Hepatocyte (in vitro differentiated cells): ENCODE data around the gene MEG3.

Experiments used
- EZH2 ChIP-seq: fragments of 200-600 bp; sonication (generic); IDR thresholded peaks from 2 replicates; pipeline ENCODE4 v1.6.1; 2016; ENCODE audit warnings: antibody characterized with exemption, mild to moderate bottlenecking, borderline replicate concordance
- EZH2phosphoT487 ChIP-seq: fragments of 200-600 bp; sonication (generic); IDR thresholded peaks from one replicate; pipeline ENCODE4 v1.6.1; 2018; ENCODE audit warnings: antibody characterized with exemption, mild to moderate bottlenecking, low read depth, moderate library complexity; ENCODE audit not compliant: unreplicated experiment, severe bottlenecking
- TF ChIP-seq, protein P1 (sequence below): fragments of 200-600 bp; sonication (generic); IDR thresholded peaks from 2 replicates; pipeline ENCODE4 v1.5.1; 2016; ENCODE audit warnings: antibody characterized with exemption, mild to moderate bottlenecking; ENCODE audit not compliant: poor library complexity

DNA sequence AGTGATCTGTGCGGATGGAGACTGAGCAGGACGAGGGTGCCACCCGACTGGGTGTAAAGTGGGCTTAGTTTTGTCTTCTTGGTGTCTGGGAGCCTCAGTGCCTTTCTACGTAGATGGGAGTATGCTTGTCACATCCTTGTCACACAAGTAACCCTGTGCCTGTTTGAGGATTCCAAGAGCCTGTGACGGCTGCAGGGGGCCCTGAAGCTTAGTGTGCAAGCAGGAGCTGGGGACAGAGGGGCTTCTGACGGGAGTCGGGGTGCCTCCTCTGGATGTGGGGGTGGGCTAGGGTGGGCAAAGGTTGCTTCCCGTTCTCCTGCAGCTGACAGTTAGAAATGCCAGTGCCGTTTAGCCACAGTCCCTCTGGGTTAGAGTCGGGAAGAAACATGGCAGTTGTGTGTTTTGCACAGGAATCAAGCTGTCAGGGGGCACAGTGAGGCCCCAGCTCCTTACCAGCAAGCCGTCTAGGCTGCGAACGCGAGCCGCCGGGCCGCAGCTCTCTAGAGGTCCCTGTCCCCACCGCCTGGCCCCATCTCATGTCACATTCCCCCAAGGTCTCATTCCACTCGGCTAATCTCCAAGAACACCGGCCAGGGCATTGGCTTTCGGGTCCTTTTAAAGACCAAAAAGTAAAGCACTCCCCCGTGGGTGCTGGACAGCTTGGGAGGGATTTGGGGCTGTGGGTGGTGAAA is 70.6 kb downstream of the MEG3 start:
- TF ChIP-seq, protein P1, sequence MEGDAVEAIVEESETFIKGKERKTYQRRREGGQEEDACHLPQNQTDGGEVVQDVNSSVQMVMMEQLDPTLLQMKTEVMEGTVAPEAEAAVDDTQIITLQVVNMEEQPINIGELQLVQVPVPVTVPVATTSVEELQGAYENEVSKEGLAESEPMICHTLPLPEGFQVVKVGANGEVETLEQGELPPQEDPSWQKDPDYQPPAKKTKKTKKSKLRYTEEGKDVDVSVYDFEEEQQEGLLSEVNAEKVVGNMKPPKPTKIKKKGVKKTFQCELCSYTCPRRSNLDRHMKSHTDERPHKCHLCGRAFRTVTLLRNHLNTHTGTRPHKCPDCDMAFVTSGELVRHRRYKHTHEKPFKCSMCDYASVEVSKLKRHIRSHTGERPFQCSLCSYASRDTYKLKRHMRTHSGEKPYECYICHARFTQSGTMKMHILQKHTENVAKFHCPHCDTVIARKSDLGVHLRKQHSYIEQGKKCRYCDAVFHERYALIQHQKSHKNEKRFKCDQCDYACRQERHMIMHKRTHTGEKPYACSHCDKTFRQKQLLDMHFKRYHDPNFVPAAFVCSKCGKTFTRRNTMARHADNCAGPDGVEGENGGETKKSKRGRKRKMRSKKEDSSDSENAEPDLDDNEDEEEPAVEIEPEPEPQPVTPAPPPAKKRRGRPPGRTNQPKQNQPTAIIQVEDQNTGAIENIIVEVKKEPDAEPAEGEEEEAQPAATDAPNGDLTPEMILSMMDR = no peak
- TF ChIP-seq EZH2 (no peak), EZH2phosphoT487 (no peak)
